Cardiac ventricle fibroblast (primary cell): ENCODE data around the gene SEC22B. TPM values are rescaled to one million over a fixed set of nuclear protein-coding genes. Genes with fewer than 3 reads are reported as not detected.

ENCODE experiments used
- total RNA-seq: library from RNA; depleted of rRNA; stranded (reverse); fragments of >200 nt; gene quantifications from 2 replicates; pipeline ENCODE4 v1.2.3, GENCODE V29; 2015

The SEC22B gene
- 32.6 and 40.6 TPM in 2 replicates for total RNA-seq

DNA sequence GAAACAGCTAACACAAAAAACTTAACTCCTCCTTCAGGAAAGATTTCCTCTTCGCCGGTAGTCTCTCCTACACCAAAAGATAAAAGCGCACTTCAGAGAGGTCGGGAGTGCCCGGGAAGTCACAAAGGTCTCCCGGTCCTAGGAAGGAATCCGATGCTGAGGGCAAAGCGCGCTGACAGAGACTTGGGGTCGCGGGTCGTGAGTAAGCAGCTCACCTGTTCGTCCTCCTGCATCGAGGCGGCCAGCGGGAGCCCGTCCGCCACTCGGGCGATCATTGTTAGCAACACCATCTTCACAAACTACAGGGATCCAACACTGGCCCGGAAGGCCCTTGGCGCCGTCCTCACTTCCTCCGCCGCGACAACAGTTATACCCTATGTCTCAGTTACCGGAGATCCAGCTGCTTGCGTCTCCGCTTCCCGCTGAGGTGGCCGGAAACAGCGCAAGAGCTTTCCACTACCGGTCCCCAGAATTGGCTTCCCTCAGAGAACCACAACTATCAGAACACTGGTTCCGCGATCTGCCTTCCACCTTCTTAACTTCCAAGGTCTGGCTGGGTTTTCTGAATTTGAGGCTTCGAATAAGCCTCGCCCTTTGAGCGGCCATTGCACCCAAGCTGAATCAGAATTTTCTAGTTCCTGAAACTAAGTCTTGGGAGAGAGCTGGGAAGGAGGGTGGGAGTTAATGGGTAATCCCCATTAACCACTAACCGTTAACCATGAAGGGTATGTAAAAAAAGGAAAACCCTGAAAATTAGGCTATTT lies at the start of gene SEC22B:
SEC22B (minus strand) TSS at position 429 of the 764 bp plus-strand sequence; CDS start at position 290, 139 bp downstream.

Other genes with a start within 250 kb of the SEC22B start
- 67.0 and 68.6 TPM in 2 replicates for gene NOTCH2, start 106.9 kb downstream of the SEC22B start, total RNA-seq
- 5.2 and 5.3 TPM in 2 replicates for gene NBPF8, start 238.5 kb upstream of the SEC22B start, total RNA-seq